NT2/D1 (cell line): Measurements from ENCODE around the gene OR2A12.

Experiments
- SUZ12 ChIP-seq: IDR thresholded peaks from 2 replicates; pipeline ENCODE4 v1.6.1; 2011; ENCODE audit not compliant: insufficient read length, insufficient read depth; ENCODE audit errors: extremely low read depth
- YY1 ChIP-seq: IDR thresholded peaks from 2 replicates; pipeline ENCODE4 v1.6.1; 2011; ENCODE audit not compliant: insufficient read length, insufficient read depth
- ZNF274 ChIP-seq: IDR thresholded peaks from 2 replicates; pipeline ENCODE4 v1.6.1; 2011; ENCODE audit warnings: mild to moderate bottlenecking, low read depth, low read length

DNA sequence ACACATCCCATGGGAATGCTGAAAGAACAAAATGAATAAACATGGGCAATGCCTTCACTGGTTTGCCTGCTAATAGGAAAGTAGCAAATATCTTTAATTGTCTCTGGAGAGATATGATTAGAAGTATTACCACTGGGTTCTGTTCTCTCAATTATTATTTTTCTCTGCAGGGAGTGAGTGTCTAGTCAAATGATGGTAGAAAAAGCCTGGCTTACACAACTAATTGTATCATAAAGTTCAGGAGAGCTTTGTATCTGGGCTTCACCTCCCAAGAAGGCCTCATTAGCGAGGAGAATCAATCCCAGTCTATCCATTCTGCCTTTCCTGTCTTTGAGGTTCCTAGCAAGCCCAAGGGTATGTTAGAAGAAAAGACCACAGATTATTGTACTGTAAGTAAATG, 36.8 kb downstream of the OR2A12 start, which contains the start of gene OR2A14:
- no peak for TF ChIP-seq ZNF274
- no peak for TF ChIP-seq YY1
- TF ChIP-seq SUZ12 = no peak
